LoVo (cell line): ENCODE data around the gene TLE5.
"Not testable (repeated sequence)": the region's sequence is repeated elsewhere in the genome, so short reads cannot be mapped to it uniquely, and the experiment has no call there.

Experiments used
- DNase-seq: peaks from one replicate; pipeline ENCODE4 v3.0.0-alpha.2; 2016; ENCODE audit warnings: low spot score

TLE5 gene

GRCh38 chr19:3025549-3025886 lies 36.8 kb downstream of the TLE5 start:
- DNase-seq = no peak

- DNase-seq = no peak
Observed at GRCh38 chr19:3024870-3025548, 37.3 kb downstream of the TLE5 start.

GRCh38 chr19:3024509-3024869 lies 37.8 kb downstream of the TLE5 start:
- DNase-seq = no peak

- DNase-seq = no peak
Observed at GRCh38 chr19:3020321-3020960, 41.9 kb downstream of the TLE5 start.

- no peak for DNase-seq
Observed at GRCh38 chr19:3019211-3019854, 43.0 kb downstream of the TLE5 start.

GRCh38 chr19:3017923-3018322 lies 44.4 kb downstream of the TLE5 start:
- no peak for DNase-seq

- no peak for DNase-seq
Observed at GRCh38 chr19:3015126-3016057, 46.9 kb downstream of the TLE5 start.

GRCh38 chr19:3014135-3014534 lies 48.2 kb downstream of the TLE5 start:
- no peak for DNase-seq

- DNase-seq = no peak
Observed at GRCh38 chr19:3013263-3013725, 49.0 kb downstream of the TLE5 start.

GRCh38 chr19:3012621-3013262 lies 49.6 kb downstream of the TLE5 start:
- DNase-seq = no peak

- not testable (repeated sequence) for DNase-seq
Observed at GRCh38 chr19:3012059-3012458, 50.2 kb downstream of the TLE5 start.

GRCh38 chr19:3010871-3011270 lies 51.4 kb downstream of the TLE5 start:
- DNase-seq = no peak

GRCh38 chr19:3008994-3009393 lies 53.3 kb downstream of the TLE5 start:
- DNase-seq = no peak

- no peak for DNase-seq
Observed at GRCh38 chr19:3007975-3008374, 54.3 kb downstream of the TLE5 start.

GRCh38 chr19:3006075-3006767 lies 56.1 kb downstream of the TLE5 start:
- no peak for DNase-seq

- DNase-seq = no peak
Observed at GRCh38 chr19:3005345-3005744, 57.0 kb downstream of the TLE5 start.

GRCh38 chr19:3004522-3004921 lies 57.8 kb downstream of the TLE5 start:
- no peak for DNase-seq

- no peak for DNase-seq
Observed at GRCh38 chr19:3003046-3003445, 59.2 kb downstream of the TLE5 start.
